HG03196 (cell line): ENCODE results near the gene CABLES2.

Experiments
- ATAC-seq: cut with Tn5 transposase; IDR thresholded peaks from one replicate; pipeline ENCODE4 v1.9.1; 2021; ENCODE audit not compliant: unreplicated experiment

CABLES2 gene

DNA sequence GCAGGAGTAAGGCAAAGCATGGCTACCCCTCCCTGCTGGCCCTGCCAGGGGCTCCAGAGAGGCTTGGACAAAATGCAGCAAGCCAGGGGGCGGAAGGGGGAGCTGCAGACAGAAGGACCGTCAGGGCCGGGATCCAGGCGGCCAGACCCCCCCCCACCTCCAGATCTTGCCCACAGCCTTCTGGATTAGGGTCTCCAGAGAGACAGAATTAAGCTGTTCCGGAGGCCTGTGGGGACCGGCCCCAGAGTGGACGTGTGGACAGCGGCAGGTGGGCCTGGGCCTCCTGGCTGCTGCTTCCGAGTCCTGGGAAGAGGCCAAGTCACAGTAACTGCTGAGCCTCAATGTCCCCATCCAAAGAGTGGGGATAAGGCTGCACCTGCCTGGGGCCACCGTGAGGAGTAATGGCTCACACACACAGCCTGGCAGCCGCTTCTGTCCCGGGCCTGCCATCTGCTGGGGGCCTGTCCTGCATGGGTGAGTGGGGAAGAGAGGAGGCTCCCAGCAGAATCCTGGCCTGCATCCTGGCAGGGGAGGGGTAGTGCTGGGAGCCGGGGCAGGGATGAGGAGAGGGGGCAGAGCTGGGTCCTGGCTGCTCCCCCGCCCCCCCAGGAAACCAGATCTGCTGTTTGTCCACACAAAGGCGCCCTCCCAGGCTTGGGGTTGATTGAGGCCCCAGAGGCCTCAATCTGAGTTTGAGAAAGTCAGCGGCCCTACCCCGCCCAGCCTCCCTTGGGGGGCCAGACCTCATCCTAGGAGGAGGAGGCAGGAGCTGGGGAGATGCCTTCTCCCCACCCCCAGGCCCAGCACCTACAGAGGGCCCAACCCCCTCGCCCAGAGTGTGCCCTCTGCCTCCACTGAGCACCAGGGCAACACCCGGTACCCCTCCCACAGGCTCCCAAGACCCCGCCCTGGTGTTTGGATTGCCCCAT, 43.8 kb downstream of the CABLES2 start:
- no peak for ATAC-seq

DNA sequence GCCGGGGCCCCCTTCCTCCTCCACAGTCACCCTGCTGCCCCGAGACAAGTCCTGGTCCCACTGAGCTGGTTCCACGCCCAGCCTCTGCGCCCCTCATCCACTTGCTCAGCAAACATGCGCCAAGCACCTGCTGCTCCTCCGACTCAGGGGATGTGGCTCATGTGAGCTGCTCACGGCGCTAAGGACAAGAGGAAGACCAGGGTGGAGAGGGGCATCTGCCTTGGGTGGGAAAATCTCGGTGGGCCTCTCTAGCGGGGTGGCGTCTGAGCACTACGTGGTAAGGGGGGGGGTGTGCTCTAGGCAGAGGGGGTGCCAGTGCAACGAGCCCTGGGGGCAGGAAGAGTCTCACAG, 44.5 kb downstream of the CABLES2 start:
- no peak for ATAC-seq

DNA sequence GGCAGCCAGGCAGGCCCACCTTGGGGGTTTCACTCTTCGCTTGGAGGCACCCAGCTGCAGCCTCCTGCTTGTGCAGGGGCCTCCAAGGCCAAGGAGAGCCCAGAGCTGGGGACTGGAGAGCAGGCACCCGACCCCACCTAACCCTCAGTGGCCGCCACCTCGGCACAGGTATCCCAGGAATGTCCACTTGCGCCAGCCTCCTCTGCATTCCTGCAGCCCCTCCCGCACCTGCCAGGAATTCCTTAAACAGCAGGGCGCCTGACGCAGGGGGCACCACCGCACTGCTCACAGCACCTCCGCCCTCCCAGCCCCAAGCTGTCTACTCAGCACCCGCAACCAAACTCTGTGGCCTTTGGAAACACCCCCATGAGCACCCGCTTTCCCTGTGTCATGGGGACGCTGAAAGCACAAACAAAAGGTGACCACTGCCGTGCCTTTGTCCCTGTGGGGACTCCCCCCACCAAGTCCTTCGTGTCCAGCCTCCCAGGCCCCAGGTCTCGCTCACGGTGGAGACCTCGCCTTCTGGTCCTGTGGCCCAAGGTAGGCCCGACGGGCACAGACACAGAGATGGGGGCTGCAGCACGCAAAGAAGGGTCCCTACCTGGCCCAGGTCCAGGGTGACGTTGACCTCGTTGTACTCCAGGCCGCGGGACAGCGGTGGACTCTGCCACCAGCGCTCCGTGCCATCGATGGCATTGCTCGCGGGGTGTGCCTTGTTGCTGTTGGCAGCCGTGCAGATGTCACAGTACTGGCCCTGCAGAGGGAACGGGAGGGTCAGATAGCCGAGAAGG, 45.1 kb downstream of the CABLES2 start:
- ATAC-seq = no peak

DNA sequence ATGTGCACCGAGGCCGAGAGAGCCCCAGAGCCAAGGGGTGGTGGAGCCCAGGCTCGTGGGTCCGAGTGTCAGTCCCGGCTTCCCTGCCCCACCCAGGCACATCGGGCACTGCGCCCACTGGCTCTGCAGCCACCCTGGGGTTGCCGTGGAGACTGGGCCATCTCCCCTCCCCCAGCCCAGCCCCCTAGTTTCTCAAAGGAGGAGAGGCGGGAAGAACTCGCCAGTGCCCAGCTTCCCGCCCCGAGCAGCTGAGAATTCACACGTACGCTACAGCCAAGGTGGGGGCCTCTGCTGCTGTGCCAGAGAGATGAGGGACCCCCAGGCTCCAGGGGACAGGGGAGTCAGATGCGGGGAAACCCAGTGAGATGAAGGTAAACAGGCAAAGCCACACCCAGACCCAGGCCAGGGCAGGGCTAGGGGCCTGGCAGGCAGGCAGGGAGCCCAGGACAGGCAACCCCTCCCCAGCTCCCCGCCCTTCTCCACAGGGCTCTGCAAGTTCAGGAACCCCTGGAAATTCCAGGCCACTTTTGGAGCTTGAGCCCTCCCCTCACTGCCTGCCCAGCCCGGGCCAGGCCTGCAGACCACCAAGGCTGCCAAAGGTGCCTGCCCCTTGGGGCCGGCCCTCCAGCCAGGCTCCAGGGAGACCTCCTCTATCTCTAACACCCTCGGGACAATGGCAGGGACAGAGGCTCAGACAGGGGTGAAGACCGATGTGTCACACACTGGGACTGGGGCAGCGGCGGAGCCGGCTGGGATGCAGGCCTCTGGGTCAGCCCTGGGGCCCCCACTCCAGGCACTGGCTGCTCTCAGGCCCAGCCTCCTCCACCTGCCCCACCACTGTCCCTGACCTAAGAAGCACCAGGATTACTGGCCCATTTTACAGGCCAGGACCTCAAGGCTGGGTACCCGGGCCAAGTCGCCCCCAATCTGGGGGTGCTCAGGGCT, 46.0 kb downstream of the CABLES2 start:
- ATAC-seq = no peak

DNA sequence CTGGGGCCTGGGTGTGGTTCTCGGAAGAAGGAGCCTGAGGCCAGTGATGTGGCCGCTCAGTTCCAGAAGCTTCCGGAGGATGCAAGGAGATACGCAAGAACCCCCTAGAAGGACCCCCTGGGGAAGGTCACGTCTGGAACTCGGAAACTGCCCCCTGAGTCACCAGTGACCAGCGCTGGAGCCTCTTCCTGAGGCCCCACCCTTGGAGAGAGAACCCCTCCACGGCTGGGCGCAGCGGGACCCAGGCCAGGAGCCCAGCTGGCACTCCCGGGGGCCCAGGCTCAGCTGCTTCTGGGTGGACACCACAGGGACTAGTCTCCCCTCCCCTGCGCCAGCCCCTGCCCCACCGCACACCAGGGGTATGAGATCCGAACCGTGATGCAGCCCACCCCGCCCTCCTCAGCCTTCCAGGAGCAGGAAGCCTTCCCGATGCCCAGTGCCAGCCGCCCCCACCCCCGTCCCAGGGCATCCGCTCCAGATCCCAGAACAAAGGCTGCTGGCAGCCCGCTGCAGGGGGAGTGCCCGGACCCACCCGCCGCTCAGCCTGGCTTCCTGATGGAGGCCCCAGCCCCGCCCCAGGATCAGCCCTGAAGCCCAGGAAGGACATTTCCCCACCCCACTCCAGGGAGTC, 47.5 kb downstream of the CABLES2 start:
- ATAC-seq = no peak

DNA sequence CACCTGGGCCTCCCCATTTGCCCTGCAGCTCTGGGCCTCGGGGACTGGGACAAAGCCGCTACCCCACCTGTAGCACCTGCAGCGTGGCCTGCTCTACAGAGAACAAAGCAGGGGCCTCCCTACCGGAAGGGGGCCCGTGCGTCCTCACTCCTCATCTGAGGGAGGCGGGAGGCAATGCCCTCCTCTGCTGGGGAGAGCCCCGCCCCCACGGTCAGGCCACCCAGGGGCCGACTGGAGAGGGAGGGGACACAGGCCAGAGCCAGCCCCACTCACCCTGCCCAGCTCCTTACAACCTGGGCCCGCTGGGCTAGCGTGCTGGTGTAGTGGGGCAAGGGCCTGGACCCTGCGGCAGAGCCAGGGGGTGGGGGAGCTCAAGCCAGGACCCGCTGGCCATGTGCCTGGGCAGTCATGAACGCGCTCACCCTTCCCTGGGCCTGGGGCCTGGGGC, 48.0 kb downstream of the CABLES2 start:
- no peak for ATAC-seq

DNA sequence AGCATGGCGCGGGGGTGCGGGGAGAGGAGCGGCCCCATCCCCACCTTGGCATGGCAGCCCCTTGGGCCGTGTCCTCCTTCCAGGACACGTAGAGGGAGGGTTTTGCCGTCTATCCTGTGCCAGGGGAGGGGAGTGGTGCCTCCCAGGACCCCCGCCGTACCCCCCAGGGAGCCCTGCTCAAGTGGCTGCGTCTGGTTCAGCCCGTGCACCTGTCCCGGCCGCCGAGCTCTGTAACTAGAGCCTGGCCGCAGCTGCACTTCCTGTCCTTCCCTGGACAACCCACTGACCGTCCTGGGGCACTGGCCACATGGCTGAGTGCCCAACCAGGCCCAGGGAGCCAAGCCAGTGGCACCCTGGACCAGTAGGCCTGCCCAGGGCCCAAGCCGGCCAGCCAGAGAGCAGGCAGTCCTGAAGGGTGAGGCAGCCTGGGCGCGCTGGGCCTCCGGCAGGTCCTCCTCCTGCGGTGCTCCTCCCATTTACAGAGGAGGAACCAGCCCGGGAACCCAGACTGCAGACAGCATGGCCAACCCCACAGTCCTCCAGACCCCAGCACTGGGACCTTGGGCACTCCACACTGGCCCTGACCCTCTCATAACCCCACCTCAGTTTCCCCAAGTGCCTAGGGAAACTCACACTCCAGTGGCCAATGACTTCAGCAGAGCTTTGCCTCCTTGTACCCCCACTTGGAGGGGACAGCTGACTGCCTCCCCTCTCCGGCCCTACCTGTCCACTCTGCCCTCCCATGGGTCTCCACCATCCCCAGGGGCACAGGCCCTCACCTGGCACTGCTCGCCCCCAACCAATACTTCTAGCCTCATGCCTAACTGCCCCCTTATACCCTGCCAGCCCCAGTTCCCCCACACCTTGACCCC, 48.7 kb downstream of the CABLES2 start:
- ATAC-seq = no peak

DNA sequence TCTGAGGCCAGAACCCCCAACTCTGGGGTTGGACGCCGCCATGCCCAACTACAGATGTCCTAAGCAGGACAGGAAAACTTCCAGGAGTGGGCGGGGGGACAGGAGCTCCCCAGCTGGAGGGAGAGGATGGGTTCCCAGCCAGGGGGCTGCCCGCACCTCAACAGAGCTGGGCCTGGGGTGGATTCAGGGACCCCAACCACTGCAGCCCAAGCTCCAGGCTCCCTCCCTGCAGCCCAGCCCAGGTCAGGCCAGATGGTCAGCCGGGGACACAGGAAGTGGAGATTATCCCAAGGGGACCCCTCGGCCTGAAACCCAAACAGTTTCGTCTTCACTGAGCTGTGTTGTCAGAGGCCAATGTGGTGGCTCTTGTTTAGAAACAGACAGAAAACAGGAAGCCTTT, 49.4 kb downstream of the CABLES2 start:
- ATAC-seq = no peak

DNA sequence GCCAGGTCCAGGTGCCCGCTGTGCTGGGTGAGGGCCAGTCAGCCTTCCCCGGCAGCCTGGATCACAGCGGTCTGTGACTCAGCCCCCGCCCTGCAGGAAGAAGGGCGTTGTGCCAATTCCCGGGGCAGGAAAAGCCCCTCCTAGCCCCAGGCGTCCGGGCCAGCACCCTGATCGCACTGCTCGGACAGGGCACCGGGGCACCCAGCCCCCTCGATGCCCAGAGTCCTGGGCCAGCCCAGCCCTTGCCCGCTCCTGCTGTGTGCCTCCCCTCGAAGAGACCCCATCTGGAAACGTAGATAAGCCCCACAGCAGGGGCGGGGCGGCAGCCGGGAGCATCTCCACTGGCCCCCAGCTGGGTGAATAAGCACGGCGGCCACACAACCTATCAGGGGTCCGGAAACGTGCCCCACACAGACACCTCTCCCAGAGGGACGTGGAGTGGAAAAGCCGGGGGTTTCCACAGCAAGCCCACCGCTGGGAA, 49.9 kb downstream of the CABLES2 start:
- no peak for ATAC-seq

DNA sequence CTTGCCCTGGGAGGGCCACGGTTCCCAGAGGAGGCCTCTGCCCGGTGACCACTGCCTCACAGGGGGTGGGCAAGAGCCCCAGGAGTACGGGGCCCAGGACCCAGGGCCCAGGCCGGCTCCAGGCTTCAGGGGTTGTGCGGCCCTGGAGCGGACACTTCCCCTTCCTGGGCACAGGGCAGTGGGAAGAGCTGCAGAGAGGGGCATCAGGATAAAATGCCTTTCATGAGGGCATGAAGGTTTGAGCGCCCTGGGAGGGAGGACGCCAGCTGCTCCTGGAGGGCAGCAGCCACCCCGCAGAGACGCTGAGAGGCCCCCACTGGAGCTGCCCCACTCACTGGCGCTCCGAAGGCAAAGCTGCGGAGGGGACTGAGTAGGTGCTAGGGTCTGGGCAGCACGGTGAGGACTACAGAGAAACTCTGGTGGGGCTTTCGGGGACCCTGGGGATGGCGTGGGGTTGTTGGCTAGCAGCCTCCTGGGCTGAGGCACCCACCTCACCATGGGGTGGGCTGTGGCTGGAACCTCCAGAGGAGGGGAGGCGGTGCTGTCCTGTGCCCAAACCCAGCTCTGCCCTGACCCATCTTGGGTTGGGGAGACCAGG, 50.4 kb downstream of the CABLES2 start:
- ATAC-seq = no peak

DNA sequence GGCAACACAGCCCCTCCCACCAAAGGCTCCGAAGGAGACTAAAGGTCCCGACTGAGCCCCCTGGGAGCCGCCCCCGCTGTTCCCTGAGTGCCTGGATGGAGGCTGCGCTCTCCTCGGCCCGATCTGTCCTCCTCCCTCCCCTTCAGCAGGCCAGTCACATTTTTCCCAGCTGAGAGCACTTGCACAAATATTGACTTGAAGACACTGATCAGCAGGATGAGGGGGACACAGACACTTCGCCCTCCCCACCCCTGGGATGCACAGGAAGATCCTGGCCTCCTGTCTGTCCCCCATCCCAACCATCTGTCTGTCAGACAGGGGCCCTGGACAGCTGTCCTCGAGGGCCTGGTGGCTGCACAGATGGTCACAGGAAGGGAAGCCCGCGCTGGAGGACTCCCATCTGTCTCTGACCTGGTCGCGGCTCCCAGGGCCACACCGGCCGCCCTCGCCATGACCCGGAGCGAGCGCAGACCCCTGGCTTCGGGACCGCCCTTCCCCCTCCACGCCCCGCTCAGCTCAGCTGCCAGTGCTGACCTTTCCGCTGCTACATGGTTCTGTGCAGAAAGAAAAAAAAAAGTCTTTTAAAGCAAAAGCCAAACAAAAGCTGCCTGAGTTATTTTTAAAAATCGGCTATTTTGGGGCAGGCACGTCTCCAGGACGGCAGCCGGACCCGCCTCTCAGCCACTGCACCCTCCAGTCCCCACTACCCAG, 51.1 kb downstream of the CABLES2 start:
- no peak for ATAC-seq

DNA sequence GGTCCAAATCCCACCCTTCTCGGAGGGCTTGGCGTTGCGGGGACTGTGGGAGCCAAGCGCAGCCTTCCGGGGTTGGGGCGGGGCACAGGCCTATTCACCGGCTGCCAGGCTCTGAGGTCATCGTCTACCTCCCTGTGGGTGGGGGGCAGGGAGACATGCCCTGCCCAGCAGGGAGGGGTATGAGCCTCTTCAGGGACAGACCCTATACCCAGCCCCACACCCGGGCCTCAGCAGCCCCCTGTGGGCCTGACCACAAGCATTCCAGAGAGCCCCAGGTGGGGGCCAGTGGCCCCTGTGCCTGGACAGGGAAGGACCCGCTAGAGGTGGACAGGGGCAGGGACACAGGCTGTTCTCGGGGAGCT, 51.6 kb downstream of the CABLES2 start:
- ATAC-seq = no peak

DNA sequence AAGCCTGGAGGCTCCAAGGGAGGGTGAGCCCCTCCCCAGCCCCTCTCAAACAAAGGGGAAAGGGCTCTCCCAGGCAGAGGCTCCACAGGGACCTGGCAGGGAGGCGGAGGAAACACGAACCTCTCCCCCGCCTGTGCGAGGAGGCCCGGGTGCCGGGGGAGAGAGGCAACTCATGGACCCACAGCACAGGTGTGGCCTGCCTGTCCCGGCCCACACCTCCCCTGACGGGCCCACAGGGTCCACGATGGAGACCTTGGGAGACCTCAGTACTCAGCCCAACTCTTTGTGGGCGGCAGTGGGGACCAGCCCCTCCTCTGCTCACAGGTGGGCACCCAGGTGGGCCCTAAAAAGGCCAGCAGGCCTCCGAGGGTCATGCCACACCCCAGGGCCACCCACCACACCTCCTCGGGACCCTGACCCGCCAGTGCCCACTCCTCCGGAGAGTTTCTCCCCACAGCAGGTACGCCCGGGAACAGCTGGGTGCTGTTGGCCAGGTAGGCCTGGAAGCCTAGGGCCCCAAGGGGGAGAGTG, 52.2 kb downstream of the CABLES2 start:
- ATAC-seq = no peak

DNA sequence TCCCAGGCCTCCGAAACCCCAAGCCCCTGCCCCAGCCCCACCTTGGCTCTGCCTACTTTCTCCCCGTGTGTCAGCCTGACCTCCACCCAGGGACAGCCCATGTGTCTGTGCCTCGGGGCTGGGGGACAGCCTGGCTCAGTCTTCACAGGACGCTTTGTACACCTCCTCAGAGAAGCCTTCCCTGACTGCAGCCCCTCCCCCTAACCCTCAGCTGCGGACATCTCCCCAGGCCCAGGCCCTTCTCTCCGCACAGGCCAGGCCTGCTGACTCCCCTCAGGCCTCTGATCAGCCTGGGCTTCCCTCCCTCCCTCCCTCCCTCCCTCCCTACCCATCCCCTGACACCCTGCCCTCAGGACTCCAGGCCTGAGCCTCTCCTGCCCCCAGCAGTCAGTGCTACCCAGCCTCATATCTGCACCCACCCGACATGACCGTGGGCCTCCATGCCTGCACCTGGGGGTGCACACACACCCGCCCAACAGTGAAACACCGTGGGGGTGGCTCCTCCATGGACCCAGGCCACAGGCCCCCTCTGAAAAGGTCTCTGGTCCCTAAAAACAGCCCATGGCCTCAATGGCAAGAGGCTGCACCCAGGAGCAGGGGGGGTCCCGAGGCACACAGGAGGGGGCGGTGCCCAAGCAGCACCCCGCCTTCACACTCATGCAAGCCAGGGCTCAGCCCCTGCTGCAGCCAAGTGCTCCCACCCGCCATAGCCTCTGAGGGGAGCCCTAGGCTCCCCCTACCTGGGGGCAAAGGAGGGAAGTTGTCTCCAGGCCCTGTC, 52.9 kb downstream of the CABLES2 start:
- no peak for ATAC-seq

DNA sequence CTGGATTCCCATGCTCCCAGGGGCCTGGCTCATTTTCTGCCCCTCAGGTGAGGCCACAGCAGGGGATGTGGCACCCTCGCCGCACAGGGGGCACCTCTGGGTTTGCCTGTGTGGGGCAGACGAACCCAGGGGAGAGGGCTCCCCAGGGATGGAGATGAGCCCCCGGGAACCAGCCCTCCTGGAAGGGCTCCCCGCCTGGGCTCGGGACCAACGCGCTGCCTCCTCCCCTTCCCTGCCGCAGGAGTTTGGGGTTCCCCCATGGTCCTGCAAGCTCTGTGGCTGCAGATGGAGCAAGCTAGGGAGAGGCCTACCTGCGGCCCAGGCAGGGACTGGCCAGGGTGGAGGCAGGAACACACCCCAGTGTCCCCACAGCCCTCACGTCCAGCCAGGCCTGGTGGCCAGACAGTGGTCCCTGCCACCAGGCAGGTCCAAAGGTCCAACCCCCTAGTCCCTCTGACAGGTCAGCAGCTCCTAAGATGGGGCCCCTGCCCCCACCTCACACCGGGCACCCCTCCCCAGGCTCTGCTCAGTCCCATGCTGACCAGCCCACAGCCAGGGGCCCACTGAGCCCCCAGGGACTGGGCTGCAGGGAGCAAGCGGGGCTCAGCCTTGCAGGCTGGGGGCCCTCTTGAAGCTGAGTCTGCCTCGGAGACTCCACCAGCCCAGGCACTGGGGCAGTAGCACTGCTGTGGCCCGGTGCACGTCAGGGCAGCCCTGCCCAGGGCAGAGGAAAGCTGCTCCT, 53.6 kb downstream of the CABLES2 start:
- ATAC-seq = no peak

DNA sequence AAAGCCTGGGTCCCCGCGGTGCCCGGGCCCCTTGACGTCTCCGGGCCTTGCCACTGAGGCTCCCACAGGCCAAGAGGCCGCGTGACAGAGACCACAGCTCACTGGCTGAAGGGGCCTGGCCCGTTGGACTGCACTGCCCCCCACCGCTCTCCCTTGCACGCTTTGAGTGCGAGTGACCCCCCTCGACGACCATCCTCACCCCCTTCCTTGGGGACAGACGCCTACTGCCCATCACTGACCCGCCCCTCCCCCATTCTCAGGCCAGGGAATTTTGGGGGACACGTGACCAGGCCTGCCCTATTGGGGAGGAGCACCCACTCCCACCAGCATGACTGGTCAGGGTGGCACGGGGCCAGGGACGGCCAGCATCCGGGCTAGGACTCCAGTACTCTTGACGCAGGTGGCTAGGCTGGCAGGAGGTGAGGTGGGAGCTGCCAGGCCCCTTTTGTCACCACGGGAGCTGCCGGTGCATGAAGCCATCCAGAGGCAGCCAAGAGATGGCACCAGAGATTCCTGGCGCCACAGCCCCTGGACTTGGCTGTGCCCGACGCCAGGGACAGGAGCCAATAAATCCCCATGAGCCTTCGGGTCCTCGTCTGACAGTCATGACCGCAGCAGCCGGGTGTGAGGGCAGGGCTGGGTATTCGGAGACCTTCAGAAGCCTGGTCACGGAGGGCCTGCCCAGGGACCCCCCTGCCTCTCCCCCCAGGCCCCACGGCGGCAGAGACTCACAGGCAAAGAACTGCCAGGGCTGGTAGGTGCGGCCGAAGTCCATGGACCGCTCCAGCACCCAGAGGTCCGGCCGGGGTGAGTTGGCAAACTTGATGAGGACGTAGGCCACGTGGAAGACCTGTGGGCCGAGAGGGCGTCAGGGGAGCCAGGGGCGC, 54.4 kb downstream of the CABLES2 start:
- no peak for ATAC-seq
